Measurements from ENCODE around the gene HRK. TPM values are rescaled to one million over a fixed set of nuclear protein-coding genes. Genes with fewer than 3 reads are reported as not detected.

The HRK gene
- total RNA-seq, 1 donor from 2014 or later = 0.18 TPM

GRCh38 chr12:116887897-116888296, 6.7 kb upstream of the HRK start:
- H3K9me3 ChIP-seq = no peaks in the 10 kb centered on the region
- H3K36me3 ChIP-seq = no peaks in the 10 kb centered on the region
- DNase-seq = no peak
- intact Hi-C loops (cut with DNase I) = no loop called here
- no peaks in the 10 kb centered on the region for H3K4me1 ChIP-seq
- H3K4me3 ChIP-seq = no peak overlapping the region
- ATAC-seq = no peak
- H3K27ac ChIP-seq = no peak overlapping the region
- H3K27me3 ChIP-seq (ENCODE audit: low read depth) = peaks cover 12% of the 10 kb centered on the region
- no peak for TF ChIP-seq CTCF (IDR thresholded peaks at IDR 0.05)

- DNase-seq = no peak
- H3K27ac ChIP-seq = no peak overlapping the region
- H3K36me3 ChIP-seq = no peaks in the 10 kb centered on the region
- H3K4me3 ChIP-seq = no peak overlapping the region
- intact Hi-C loops (cut with DNase I) = no loop called here
- TF ChIP-seq CTCF (IDR thresholded peaks at IDR 0.05) = no peak
- H3K4me1 ChIP-seq = peaks cover 5% of the 10 kb centered on the region
- peaks cover 19% of the 10 kb centered on the region for H3K27me3 ChIP-seq (ENCODE audit: low read depth)
- no peak for ATAC-seq
- no peaks in the 10 kb centered on the region for H3K9me3 ChIP-seq
Measured at GRCh38 chr12:116887244-116887643, 6.0 kb upstream of the HRK start.

GRCh38 chr12:116885491-116885890, 4.2 kb upstream of the HRK start:
- peak; percentile 26 to 43 for ATAC-seq
- DNase-seq = no peak
- H3K4me1 ChIP-seq = peaks cover 19% of the 10 kb centered on the region
- H3K36me3 ChIP-seq = no peaks in the 10 kb centered on the region
- peaks cover 34% of the 10 kb centered on the region for H3K27me3 ChIP-seq (ENCODE audit: low read depth)
- no peak overlapping the region for H3K4me3 ChIP-seq
- no peaks in the 10 kb centered on the region for H3K9me3 ChIP-seq
- no peak for TF ChIP-seq CTCF (IDR thresholded peaks at IDR 0.05)
- intact Hi-C loops (cut with DNase I) = no loop called here
- H3K27ac ChIP-seq = no peak overlapping the region

- TF ChIP-seq CTCF (IDR thresholded peaks at IDR 0.05) = no peak
- Histone ChIP-seq H3K36me3 (no peaks in the 10 kb centered on the region), H3K27me3 (ENCODE audit: low read depth) (peaks cover 40% of the 10 kb centered on the region), H3K4me1 (peaks cover 26% of the 10 kb centered on the region), H3K4me3 (no peak overlapping the region), H3K9me3 (no peaks in the 10 kb centered on the region), H3K27ac (no peak overlapping the region)
- no peak for DNase-seq
- no peak for ATAC-seq
- intact Hi-C loops (cut with DNase I) = no loop called here
Measured at GRCh38 chr12:116884871-116885270, 3.6 kb upstream of the HRK start.

GRCh38 chr12:116882742-116883141, 1.5 kb upstream of the HRK start:
- peaks cover 61% of the 10 kb centered on the region for H3K27me3 ChIP-seq (ENCODE audit: low read depth)
- no peak overlapping the region for H3K4me3 ChIP-seq
- peaks cover 42% of the 10 kb centered on the region for H3K4me1 ChIP-seq
- intact Hi-C loops (cut with DNase I) = no loop called here
- no peaks in the 10 kb centered on the region for H3K9me3 ChIP-seq
- ATAC-seq = no peak
- no peaks in the 10 kb centered on the region for H3K36me3 ChIP-seq
- no peak for DNase-seq
- no peak overlapping the region for H3K27ac ChIP-seq
- peak; percentile 19 for TF ChIP-seq CTCF (IDR thresholded peaks at IDR 0.05)
